HepG2 (cell line): Measurements from ENCODE around the gene BBIP1. TPM values are rescaled to one million over a fixed set of nuclear protein-coding genes. Genes with fewer than 3 reads are reported as not detected.

Source experiments
- CBX5 ChIP-seq: sonication (generic); formaldehyde crosslinking; IDR thresholded peaks from 2 replicates; pipeline ENCODE4 v1.4.0; 2020; ENCODE audit warnings: missing genetic modification reagents, borderline replicate concordance
- TEAD3 ChIP-seq: optimal IDR thresholded peaks from 2 replicates; pipeline ENCODE3; 2016; ENCODE audit warnings: borderline replicate concordance
- THAP7 ChIP-seq: sonication (generic); formaldehyde crosslinking; IDR thresholded peaks from 2 replicates; pipeline ENCODE4 v1.8.1; 2023; ENCODE audit warnings: mild to moderate bottlenecking, missing genetic modification reagents
- ZFP91 ChIP-seq: sonication (generic); formaldehyde crosslinking; IDR thresholded peaks from 2 replicates; pipeline ENCODE4 v1.9.0; 2022; ENCODE audit warnings: missing genetic modification reagents, mild to moderate bottlenecking, borderline replicate concordance
- ZNF318 ChIP-seq: sonication (generic); formaldehyde crosslinking; IDR thresholded peaks from 2 replicates; pipeline ENCODE4 v1.4.0; 2020; ENCODE audit warnings: mild to moderate bottlenecking, missing genetic modification reagents
- ZNF441 ChIP-seq: sonication (generic); formaldehyde crosslinking; IDR thresholded peaks from 2 replicates; pipeline ENCODE4 v1.7.0; 2021; ENCODE audit warnings: missing genetic modification reagents, borderline replicate concordance
- polyA plus RNA-seq, 8 experiments: library from polyadenylated mRNA; depleted of rRNA in 3 of 8; stranded (reverse) in 7 of 8; unstranded in 1 of 8; fragments of >200 nt; fragmentation: Illumina TruSeq in 4 of 8; extraction: Trizol in 4 of 8; gene quantifications; 2 replicates each; pipeline versions ENCODE4 v1.2.1 to v1.2.3, GENCODE V29; 2011 to 2016; ENCODE audit warnings: low read depth in 4 of 8, missing spikeins in 1 of 8, mixed read lengths in 1 of 8; ENCODE audit not compliant: insufficient read depth in 1 of 8
- total RNA-seq, 5 experiments: library from RNA; depleted of rRNA; stranded (reverse); fragments of >200 nt; fragmentation: Illumina TruSeq; extraction: Trizol; gene quantifications; 2 replicates each; pipeline ENCODE4 v1.2.3, GENCODE V29; 2016; ENCODE audit warnings: low read depth in 1 of 5

BBIP1 gene
- total and polyA plus RNA-seq, 2 of the 13 experiments (the other 11 are each of a cell fraction or from before 2014, with no cell fraction given) = 18.3 to 24.1 TPM

- no peak for TF ChIP-seq ZNF318 (CRISPR knock-in tag)
- TF ChIP-seq ZNF441 (CRISPR knock-in tag) = 0 out of 2 replicates have a peak, but pooled peaks have one; percentile 46
- peak; percentile 8 for TF ChIP-seq TEAD3 (CRISPR knock-in tag)
- peak; percentile 27; the same call in 1 of the 2 replicates for TF ChIP-seq ZFP91 (CRISPR knock-in tag)
- 0 out of 2 replicates have a peak, but pooled peaks have one; percentile 28 for TF ChIP-seq CBX5 (CRISPR knock-in tag)
- peak; percentile 50; the same call in 1 of the 2 replicates for TF ChIP-seq THAP7 (CRISPR knock-in tag)
- TF ChIP-seq, all 625 proteins: peak for 34
Observed at GRCh38 chr10:110860576-110861241, 58.3 kb downstream of the BBIP1 start (continued).
